NCI-H2171 (cell line): ENCODE data around the gene PDZD7.
"Not testable (repeated sequence)": the region's sequence is repeated elsewhere in the genome, so short reads cannot be mapped to it uniquely, and the experiment has no call there.

ENCODE experiments used
- DNase-seq: peaks from one replicate; lab custom pipeline; 2025; lab: John Stamatoyannopoulos, UW

Gene PDZD7

GRCh38 chr10:101040851-101041250 lies 9.9 kb upstream of the PDZD7 start:
- DNase-seq: no peak

DNA sequence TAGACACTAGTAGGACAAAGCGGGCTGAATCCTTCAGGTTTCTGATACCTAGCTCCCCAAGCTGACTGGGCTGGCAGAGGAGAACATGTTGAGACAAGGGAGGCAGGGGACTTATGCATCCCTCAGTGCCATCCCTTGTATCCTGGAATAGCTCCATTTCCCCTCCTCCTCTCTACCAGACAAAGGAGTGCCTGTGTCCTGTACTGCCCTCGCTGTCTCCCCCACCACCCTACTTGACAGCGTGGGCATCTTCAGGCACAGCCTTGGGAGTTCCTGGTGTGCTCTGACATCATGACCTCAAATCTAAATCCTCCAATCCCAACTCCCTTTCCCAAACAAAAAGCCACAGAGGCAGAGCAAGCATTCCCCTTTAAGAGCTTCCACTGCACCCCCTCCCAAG lies 9.1 kb upstream of the PDZD7 start:
- no peak for DNase-seq

- no peak for DNase-seq
Measured at GRCh38 chr10:101038484-101038883, 7.6 kb upstream of the PDZD7 start.

GRCh38 chr10:101036726-101037125 lies 5.8 kb upstream of the PDZD7 start:
- DNase-seq: no peak

- no peak for DNase-seq
Measured at GRCh38 chr10:101035916-101036702, 5.2 kb upstream of the PDZD7 start.

DNA sequence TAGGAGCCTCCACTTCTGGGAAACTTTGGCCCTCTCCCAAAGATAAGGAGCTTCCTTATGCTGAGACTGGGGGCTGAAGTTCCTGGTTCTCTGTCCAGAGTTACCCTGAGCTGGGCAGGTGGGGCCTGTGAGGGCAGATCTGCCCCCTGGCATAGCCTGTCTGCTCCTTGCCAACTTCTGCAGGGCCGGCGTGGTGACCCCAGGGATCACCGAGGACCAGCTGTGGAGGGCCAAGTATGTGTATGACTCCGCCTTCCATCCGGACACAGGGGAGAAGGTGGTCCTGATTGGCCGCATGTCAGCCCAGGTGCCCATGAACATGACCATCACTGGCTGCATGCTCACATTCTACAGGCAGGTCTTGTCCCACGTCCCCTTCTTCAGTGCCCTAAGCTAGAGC lies 4.4 kb upstream of the PDZD7 start:
- DNase-seq: no peak

DNA sequence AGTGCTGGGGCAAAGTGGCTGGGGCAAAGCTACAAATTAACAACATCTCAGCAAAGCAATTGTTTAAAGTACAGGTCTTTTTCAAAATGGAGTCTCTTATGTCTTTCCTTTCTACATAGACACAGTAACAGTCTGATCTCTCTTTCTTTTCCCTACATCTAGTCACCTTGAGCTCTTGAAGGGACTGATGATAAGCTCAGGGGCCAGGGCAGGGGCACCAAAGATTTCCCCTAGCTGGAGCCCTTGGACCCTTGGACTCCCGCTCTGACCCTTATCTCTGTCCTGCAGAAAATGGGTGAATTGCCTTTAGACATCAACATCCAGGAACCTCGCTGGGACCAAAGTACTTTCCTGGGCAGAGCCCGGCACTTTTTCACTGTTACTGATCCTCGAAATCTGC lies 3.5 kb upstream of the PDZD7 start:
- not testable (repeated sequence) for DNase-seq

- no peak for DNase-seq
Measured at GRCh38 chr10:101033276-101033675, 2.3 kb upstream of the PDZD7 start.

DNA sequence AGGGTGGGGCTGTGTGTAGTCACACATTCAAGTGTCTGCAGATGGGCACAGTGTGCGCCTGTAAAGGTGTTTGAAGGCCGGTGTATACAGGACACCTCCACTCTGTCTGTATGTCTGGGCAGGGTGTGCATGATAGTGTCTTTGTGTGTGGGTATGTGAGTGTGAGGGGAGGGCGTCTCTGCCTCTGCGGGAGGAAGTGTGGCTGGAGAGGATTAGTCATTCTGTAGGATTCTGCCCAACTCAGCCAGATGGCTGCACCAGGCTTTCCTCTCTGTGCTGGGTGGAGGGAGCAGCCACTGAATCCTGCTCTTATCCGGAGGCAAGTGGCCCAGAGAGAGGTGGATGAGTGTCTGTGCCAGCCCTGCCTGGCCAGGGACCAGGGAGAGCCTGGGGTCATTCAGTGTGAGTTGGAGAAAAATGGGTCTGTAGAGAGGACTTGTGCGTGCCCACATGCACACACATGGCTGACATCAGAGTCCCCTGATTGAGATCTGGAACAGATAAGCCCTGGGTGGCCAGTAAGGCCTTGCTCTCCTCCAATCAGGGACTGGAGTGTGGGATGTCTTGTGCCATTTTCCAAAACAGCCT lies 1.8 kb upstream of the PDZD7 start:
- DNase-seq: no peak

- DNase-seq: peak; percentile 34
Measured at GRCh38 chr10:101031796-101032636, 1.1 kb upstream of the PDZD7 start.

- no peak for DNase-seq
Measured at GRCh38 chr10:101030496-101031127, 317 bp downstream of the PDZD7 start.

DNA sequence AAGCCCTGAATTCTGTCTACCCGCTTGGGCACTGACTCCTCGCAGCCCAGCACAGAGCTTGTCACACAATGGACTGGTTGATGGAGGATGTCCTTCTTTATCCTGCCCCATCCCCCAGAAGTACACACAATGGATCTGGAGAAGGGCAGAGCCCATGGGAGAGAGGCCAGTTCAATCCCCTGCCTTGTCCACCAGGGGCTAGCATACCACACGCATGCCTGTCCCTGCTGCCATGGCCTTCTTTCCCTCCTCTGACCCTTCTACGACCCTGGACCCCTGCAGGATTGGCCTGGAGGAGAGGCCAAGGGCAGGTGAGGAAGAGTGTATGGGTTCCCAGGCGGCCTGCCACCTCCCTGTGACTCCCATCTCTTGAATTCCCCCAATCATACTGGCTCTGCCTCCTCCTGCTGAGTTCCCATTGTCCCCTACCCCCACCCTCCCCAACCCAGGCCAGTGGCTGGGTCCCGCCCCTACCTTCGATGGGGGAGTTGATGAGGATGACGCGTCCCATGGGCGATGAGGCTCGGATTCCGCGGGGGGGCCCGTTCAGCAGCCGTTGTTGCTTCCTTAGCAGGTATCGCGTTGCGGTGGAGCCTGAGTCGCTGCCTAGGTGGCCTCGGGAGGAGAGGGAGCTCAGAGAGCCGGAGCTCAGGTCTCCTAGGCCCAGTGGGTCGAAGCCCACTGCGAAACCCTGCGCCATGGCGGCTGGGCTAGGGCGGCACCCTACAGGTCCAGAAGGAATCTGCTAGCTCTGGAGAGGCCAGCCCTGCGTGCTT lies 1.2 kb downstream of the PDZD7 start:
- no peak for DNase-seq

GRCh38 chr10:101028446-101029337 lies 2.2 kb downstream of the PDZD7 start:
- DNase-seq: no peak

DNA sequence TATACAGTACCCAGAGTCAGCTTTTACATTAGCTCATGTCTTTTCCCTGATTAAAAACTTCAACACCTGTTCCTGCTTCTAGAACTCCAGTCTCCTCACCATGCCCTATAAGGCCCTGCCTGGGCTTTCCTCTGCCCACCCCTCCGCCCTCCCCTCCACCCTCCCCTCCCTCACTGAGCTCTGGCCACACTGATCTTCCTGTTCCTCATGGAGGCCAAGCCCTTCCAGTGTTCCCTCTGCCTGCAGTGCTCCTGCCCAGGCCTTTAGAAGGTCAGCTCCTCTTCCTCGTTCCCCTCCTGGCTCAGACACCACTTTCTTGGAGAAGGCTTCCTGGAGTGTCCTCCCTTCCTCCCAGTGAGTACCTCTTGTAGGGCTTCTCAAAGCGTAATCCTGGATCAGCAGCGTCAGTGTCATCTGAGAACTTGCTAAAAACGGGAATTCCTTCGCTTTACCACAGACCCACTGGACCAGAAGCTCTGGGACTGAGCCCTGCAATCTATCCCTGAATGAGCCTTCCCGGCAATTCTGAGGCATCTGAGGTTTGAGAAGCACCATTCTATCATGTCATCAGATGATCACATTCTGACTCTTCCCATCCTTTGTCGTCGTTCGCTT lies 3.7 kb downstream of the PDZD7 start:
- DNase-seq: no peak

DNA sequence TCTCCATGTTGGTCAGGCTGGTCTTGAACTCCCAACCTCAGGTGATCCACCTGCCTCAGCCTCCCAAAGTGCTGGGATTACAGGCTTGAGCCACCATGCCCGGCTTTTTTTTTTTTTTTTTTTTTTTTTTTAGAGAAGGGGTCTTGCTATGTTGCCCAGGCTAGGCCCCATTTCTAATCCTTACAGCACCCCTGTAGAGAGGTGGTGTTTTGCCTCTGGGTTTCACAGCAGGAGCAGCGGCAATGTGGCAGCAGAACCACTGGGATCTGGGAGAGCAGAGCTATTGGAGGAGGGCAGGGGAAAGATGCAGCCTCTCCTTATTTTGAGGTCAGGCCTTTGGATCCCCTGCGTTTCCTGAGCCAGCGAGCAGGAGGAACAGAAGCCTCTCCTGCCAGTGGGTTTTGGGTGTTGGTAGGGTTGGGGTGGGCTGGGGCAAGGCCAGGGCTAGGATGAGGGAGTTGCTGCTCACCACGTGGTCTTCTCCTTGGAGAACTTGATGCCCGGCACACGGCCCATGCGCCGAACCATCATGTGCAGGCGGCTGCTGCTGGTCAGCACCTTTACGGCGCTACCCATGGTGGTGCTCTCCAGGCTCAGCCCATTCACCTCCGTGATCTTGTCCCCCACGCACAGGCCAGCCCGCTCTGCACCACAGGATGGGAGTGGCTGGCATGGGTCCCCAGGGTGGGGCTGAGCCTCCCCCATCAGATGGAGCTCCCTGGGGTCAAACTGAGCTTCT lies 7.8 kb downstream of the PDZD7 start:
- DNase-seq: no peak

DNA sequence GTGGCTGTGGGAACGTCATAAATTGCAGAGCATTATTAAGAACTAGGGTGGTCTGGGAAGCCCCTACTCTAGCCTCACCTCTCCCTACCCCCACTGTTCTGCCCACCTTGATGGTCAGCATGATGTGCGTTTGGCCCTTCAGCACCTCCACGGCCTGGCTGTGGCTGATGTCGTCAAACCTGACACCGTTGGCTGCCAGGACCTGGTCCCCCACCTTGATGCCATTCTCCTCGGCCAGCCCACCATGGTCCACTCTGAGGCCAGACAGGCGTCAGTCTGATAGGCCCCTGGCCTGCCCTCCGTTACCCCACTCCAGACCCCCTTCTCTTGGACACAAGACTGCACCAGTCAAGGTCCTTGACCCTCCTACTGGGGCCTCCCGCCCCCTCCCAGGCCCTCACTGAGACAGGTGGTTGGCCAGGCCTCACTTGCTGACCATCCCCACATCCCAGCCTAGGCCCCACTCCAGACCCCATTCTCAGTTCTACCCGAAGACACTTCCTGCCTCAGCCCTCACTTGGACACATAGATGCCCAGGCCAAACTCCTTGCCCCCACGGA lies 9.2 kb downstream of the PDZD7 start:
- no peak for DNase-seq

- DNase-seq: no peak
Measured at GRCh38 chr10:101021239-101021638, 9.7 kb downstream of the PDZD7 start.

DNA sequence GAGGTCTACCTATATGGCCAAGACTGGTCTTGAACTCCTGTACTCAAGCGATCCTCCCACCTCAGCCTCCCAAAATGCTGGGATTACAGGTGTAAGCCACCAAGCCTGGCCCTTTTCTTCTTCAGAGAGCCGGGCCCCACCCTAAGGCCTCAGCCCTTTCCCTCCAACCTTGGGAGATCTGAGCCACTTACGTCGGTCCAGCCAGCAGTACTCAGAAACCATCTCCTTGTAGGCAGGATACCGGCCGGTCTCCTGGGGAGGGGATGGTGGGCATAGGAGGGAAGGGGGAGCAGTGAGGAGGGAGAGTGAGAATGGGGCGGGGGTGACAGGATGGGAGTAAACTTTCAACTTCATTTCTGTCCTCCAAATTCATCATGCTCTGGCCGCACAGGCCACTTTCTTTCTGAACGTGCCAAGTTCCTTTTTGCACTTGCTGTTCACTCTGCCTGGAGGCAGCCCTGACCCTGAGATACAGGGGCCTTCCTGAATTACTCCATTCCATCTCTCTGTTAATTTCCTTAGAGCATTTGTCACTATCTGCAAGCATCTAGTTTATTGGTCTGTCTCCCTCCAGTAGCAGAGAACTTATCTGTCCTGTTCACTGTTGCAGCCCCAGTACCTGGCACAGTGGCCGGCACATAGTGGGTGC lies 10.4 kb downstream of the PDZD7 start:
- DNase-seq: no peak

GRCh38 chr10:101019440-101019703 lies 11.6 kb downstream of the PDZD7 start:
- no peak for DNase-seq
